Measurements from ENCODE around the gene DHRS3.

GRCh38 chr1:12631571-12631970 is 13.6 kb upstream of the DHRS3 start:
- no peak for TF ChIP-seq POLR2A (IDR thresholded peaks at IDR 0.05)
- TF ChIP-seq CTCF (IDR thresholded peaks at IDR 0.05 in 8 of 11, conservative IDR thresholded peaks at IDR 0.05 in 3 of 11) = no peak

Data from spleen (tissue), 7 donors.